Activated T-cell treated with anti-CD3 and anti-CD28 coated beads, Interleukin-2, amount 50 U/mL, for 72 hours (primary cell): Measurements from ENCODE around the gene MALSU1. TPM values are rescaled to one million over a fixed set of nuclear protein-coding genes. Genes with fewer than 3 reads are reported as not detected.

Experiments used
- ATAC-seq, 2 donors: fragments of 150-1000 bp; cut with Tn5 transposase; replicated peaks in 1 of 2; 2 replicates each; pipeline ENCODE4 v1.10.0; 2021; ENCODE audit warnings: moderate library complexity in 2 of 2, mild to moderate bottlenecking in 1 of 2
- DNase-seq, 2 donors: peaks; one replicate each; pipeline ENCODE4 v3.0.0; 2021 to 2022; ENCODE audit warnings: mixed read lengths in 1 of 2
- H3K27ac Mint-ChIP-seq: one replicate; pipeline ENCODE4 v1.8.0; 2022; ENCODE audit warnings: mild to moderate bottlenecking, moderate library complexity, mixed read lengths
- H3K27me3 Mint-ChIP-seq: one replicate; pipeline ENCODE4 v1.8.0; 2022; ENCODE audit warnings: low read depth, mixed read lengths
- H3K36me3 Mint-ChIP-seq, 2 donors: one replicate each; pipeline ENCODE4 v1.8.0; 2022; ENCODE audit warnings: mixed read lengths in 2 of 2, mild to moderate bottlenecking in 1 of 2; ENCODE audit not compliant: insufficient read depth in 2 of 2
- H3K4me1 Mint-ChIP-seq: one replicate; pipeline ENCODE4 v1.8.0; 2022; ENCODE audit warnings: low read depth, mixed read lengths
- H3K4me3 Mint-ChIP-seq, 2 donors: one replicate each; pipeline ENCODE4 v1.8.0; 2022; ENCODE audit warnings: mild to moderate bottlenecking in 2 of 2, mixed read lengths in 2 of 2, moderate library complexity in 2 of 2
- H3K9me3 Mint-ChIP-seq, 2 donors: one replicate each; pipeline ENCODE4 v1.8.0; 2022; ENCODE audit warnings: mixed read lengths in 2 of 2
- total RNA-seq, 2 donors: library from RNA; stranded (reverse); gene quantifications; one replicate each; pipeline ENCODE4 v1.2.3, GENCODE V29; 2022

Gene MALSU1
- total RNA-seq, 2 donors from 2014 or later, result 62.6 to 63.8 TPM

GRCh38 chr7:23275912-23276311, 23.2 kb upstream of the MALSU1 start:
- no peak for ATAC-seq
- Mint-ChIP-seq H3K36me3 (no peaks in the 10 kb centered on the region), H3K9me3 (no peaks in the 10 kb centered on the region), H3K4me3 (no peak overlapping the region), H3K27me3 (peaks cover 14% of the 10 kb centered on the region), H3K27ac (no peak overlapping the region), H3K4me1 (peaks cover 7% of the 10 kb centered on the region)
- DNase-seq, result no peak

- H3K36me3 Mint-ChIP-seq, result no peaks in the 10 kb centered on the region
- H3K27ac Mint-ChIP-seq, result no peak overlapping the region
- peaks cover 7% of the 10 kb centered on the region for H3K4me1 Mint-ChIP-seq
- peaks cover 11% of the 10 kb centered on the region for H3K27me3 Mint-ChIP-seq
- H3K9me3 Mint-ChIP-seq, result no peaks in the 10 kb centered on the region
- DNase-seq (no peak), ATAC-seq (no peak)
- H3K4me3 Mint-ChIP-seq, result no peak overlapping the region
Measured at GRCh38 chr7:23276376-23276775, 22.8 kb upstream of the MALSU1 start.

GRCh38 chr7:23276947-23277346, 22.2 kb upstream of the MALSU1 start:
- Mint-ChIP-seq H3K4me1 (peaks cover 7% of the 10 kb centered on the region), H3K36me3 (no peaks in the 10 kb centered on the region), H3K9me3 (no peaks in the 10 kb centered on the region), H3K27me3 (peaks cover 10% of the 10 kb centered on the region), H3K27ac (no peak overlapping the region), H3K4me3 (no peak overlapping the region)
- DNase-seq (no peak), ATAC-seq (no peak)

- DNase-seq, result peak; percentile 25 to 52
Measured at GRCh38 chr7:23277359-23277989, 21.7 kb upstream of the MALSU1 start.

GRCh38 chr7:23279819-23280525, 19.2 kb upstream of the MALSU1 start:
- Mint-ChIP-seq H3K9me3 (no peaks in the 10 kb centered on the region), H3K4me1 (no peaks in the 10 kb centered on the region), H3K27me3 (no peaks in the 10 kb centered on the region), H3K27ac (no peak overlapping the region), H3K4me3 (no peak overlapping the region), H3K36me3 (no peaks in the 10 kb centered on the region)
- ATAC-seq (no peak), DNase-seq (no peak)

More at GRCh38 chr7:23277359-23277989, 21.7 kb upstream of the MALSU1 start:
- H3K27ac Mint-ChIP-seq, result peak overlapping the region; percentile 9
- H3K9me3 Mint-ChIP-seq, result no peaks in the 10 kb centered on the region
- H3K27me3 Mint-ChIP-seq, result peaks cover 5% of the 10 kb centered on the region
- peaks cover 7% of the 10 kb centered on the region for H3K4me1 Mint-ChIP-seq
- H3K36me3 Mint-ChIP-seq, result no peaks in the 10 kb centered on the region
- H3K4me3 Mint-ChIP-seq, result no peak overlapping the region
- ATAC-seq, result peak; percentile 18 to 31

- Mint-ChIP-seq H3K27ac (no peak overlapping the region), H3K36me3 (no peaks in the 10 kb centered on the region), H3K4me3 (no peak overlapping the region), H3K4me1 (peaks cover 9% of the 10 kb centered on the region), H3K27me3 (no peaks in the 10 kb centered on the region), H3K9me3 (no peaks in the 10 kb centered on the region)
- ATAC-seq (no peak), DNase-seq (no peak)
Measured at GRCh38 chr7:23283086-23283485, 16.1 kb upstream of the MALSU1 start.

- no peak overlapping the region for H3K4me3 Mint-ChIP-seq
- H3K9me3 Mint-ChIP-seq, result no peaks in the 10 kb centered on the region
- no peaks in the 10 kb centered on the region for H3K36me3 Mint-ChIP-seq
- no peaks in the 10 kb centered on the region for H3K27me3 Mint-ChIP-seq
- peaks cover 12% of the 10 kb centered on the region for H3K4me1 Mint-ChIP-seq
- ATAC-seq (no peak), DNase-seq (no peak)
- no peak overlapping the region for H3K27ac Mint-ChIP-seq
Measured at GRCh38 chr7:23284871-23285270, 14.3 kb upstream of the MALSU1 start.

- DNase-seq (no peak), ATAC-seq (no peak)
- Mint-ChIP-seq H3K9me3 (no peaks in the 10 kb centered on the region), H3K27me3 (no peaks in the 10 kb centered on the region), H3K4me3 (no peak overlapping the region), H3K27ac (no peak overlapping the region), H3K4me1 (peaks cover 12% of the 10 kb centered on the region), H3K36me3 (no peaks in the 10 kb centered on the region)
Measured at GRCh38 chr7:23285657-23286646, 13.2 kb upstream of the MALSU1 start.

- Mint-ChIP-seq H3K9me3 (no peaks in the 10 kb centered on the region), H3K4me1 (peaks cover 12% of the 10 kb centered on the region), H3K27ac (peak overlapping the region; percentile 47), H3K36me3 (no peaks in the 10 kb centered on the region), H3K4me3 (no peak overlapping the region), H3K27me3 (no peaks in the 10 kb centered on the region)
- DNase-seq (peak; percentile 44 to 45), ATAC-seq (peak; percentile 89 to 95)
Measured at GRCh38 chr7:23287612-23288011, 11.5 kb upstream of the MALSU1 start.

- no peak overlapping the region for H3K4me3 Mint-ChIP-seq
- no peak for DNase-seq
- peaks cover 12% of the 10 kb centered on the region for H3K4me1 Mint-ChIP-seq
- H3K9me3 Mint-ChIP-seq, result no peaks in the 10 kb centered on the region
- H3K27ac Mint-ChIP-seq, result no peak overlapping the region
- H3K27me3 Mint-ChIP-seq, result peaks cover 2% of the 10 kb centered on the region
- no peak for ATAC-seq
- no peaks in the 10 kb centered on the region for H3K36me3 Mint-ChIP-seq
Measured at GRCh38 chr7:23290993-23291392, 8.1 kb upstream of the MALSU1 start.

GRCh38 chr7:23291957-23292560, 7.1 kb upstream of the MALSU1 start:
- Mint-ChIP-seq H3K4me1 (peaks cover 12% of the 10 kb centered on the region), H3K27me3 (peaks cover 6% of the 10 kb centered on the region), H3K27ac (no peak overlapping the region), H3K36me3 (peaks cover 0 to 2% of the 10 kb centered on the region in 2 donors), H3K4me3 (no peak overlapping the region), H3K9me3 (no peaks in the 10 kb centered on the region)
- DNase-seq, result no peak
- no peak for ATAC-seq

- Mint-ChIP-seq H3K4me3 (no peak overlapping the region), H3K9me3 (no peaks in the 10 kb centered on the region), H3K36me3 (peaks cover 1 to 2% of the 10 kb centered on the region in 2 donors), H3K27me3 (peaks cover 6% of the 10 kb centered on the region), H3K27ac (no peak overlapping the region), H3K4me1 (peaks cover 8% of the 10 kb centered on the region)
- ATAC-seq (no peak), DNase-seq (no peak)
Measured at GRCh38 chr7:23292623-23293022, 6.5 kb upstream of the MALSU1 start.
